COLO668 (cell line): ENCODE measurements around the gene GPR137.
A peak's percentile ranks its signal among the peaks of the same experiment; 100 is the strongest.
"Not testable (repeated sequence)": the region's sequence is repeated elsewhere in the genome, so short reads cannot be mapped to it uniquely, and the experiment has no call there.

Experiments
- DNase-seq: peaks from one replicate; lab custom pipeline; 2025; ENCODE audit not compliant: unreplicated experiment; lab: John Stamatoyannopoulos, UW

GPR137 gene

GRCh38 chr11:64317961-64318765, 32.5 kb downstream of the GPR137 start, which contains the start of gene PRDX5:
Gene PRDX5 (plus strand): TSS chr11:64318121. CDS start chr11:64318216, 95 bp downstream.
- peak; percentile 97 for DNase-seq

DNA sequence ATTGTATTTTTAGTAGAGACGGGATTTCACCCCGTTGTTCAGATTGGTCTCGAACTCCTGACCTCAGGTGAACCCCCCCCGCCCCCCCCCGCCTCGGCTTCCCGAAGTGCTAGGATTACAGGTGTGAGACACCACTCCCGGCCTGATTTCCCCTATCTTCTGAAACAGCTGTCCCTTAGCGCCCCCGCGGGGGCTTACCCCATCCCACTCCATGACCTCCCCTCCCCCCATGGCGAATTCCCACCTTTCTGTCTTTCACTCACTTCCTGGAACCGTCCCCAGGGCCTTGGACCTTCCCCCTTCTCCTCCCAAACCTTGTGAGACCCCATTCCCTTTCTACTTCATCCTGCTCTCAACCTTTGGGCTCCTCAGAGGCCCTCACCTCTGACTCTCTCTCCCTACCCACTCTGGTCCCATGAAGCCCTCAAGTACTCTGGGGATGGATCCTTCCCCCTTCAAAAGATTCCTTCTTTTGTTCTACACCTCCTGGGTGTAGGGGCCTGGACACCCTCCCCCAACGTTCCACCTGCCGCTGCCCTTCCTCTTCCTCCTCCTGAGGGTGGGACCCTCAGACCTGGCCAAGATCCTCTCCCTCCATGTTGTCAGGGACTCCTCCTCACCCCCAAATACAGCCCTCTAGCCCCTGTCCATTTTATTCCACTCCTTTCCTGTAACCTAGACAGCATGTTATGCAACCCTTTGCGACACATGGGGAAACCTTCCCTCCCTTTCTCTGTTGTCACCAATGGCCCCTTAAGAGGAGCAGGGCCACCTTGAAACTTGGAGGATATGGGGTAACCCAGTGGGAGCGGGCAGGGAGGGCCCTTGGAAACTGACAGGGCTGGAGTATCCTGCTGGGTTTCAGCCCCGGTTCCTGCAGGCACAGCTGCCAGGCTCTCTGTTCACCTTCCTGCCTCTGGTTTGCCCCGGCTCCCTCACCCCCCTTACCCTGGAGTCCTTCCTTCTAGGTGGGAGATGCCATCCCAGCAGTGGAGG, 33.4 kb downstream of the GPR137 start:
- DNase-seq, result no peak

DNA sequence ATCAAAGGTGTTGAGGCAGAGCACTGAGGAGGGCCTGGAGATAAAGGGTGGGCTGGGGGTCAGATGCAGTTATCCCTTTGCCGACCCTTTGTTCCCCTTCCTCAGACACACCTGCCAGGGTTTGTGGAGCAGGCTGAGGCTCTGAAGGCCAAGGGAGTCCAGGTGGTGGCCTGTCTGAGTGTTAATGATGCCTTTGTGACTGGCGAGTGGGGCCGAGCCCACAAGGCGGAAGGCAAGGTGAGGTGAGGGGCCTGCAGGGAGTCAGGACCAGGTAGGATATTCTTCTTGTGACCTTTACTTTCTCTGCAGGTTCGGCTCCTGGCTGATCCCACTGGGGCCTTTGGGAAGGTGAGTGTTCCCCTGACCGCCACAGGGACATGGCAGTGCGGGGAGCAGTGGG, 34.9 kb downstream of the GPR137 start:
- DNase-seq, result no peak

- no peak for DNase-seq
Observed at GRCh38 chr11:64321026-64321425, 35.4 kb downstream of the GPR137 start.

GRCh38 chr11:64321533-64321932, 35.9 kb downstream of the GPR137 start:
- DNase-seq, result no peak

DNA sequence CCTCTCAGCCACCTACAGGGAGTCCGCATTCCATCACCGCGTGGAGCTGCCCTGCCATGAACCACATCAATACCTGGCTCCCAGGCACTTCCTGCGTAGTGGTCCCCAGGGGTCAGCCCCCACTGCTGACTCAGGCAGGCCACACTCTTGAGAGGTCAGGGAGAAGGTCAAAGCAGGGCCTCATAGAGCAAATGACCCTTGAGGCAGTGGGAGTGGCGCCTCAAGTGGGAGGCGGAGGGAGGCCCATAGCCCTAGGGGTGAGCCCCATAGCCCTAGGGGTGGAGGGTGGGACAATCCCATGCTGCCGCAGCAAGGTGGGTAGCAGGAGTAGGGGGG, 37.2 kb downstream of the GPR137 start:
- DNase-seq, result no peak

DNA sequence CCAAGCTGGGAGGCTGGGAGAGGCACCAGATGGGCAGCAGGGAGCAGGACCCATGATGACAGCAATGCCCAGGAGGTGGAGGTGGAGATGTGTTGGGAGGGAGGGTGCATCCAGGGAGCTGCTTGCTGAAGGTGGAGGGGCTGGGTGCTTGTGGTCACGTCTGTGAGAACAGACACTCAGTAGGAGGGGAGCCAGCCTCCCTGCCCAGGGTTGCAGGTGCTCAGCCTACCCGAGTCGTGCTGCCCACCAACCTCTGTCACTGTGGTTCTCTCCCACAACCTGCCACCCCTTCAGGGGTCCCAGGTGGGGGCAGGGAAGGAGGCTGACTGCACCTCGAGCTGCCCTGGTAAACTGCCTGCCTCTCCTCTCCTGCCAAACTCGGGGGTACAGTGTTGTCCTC, 37.7 kb downstream of the GPR137 start:
- no peak for DNase-seq

GRCh38 chr11:64323984-64324383, 38.3 kb downstream of the GPR137 start:
- DNase-seq, result not testable (repeated sequence)

DNA sequence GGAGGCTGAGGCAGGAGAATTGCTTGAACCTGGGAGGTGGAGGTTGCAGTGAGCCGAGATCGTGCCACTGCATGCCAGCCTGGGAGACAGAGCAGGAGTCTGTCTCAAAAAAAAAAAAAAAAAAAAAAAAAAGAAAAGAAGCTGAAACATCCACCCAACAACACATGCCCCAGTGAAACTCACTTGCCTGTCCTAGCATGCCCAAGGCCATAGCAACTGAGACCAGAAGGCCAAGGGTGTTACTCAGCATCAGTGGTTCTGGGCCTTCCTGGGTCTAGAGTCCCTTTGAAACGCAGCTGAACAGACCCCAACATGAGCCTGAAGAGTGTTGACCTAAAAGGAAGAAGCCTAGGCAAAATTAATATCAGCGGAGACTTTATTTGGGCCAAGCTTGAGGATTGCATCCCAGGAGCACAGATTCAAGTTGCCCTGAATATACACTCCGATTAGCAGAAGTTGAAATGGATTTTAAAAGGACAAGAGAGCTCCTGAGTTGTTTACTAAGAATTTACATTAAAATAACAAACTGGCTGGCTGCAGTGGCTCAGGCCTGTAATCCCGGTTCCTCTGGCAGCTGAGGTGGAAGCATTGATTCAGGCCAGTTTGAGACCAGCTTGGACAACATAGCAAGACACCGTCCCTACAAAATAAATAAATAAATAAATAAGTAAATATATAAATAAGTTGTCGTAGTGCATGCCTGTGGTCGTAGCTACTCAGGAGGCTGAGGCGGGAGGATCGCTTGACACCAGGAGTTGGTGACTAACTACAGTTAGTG, 39.2 kb downstream of the GPR137 start:
- DNase-seq, result no peak

GRCh38 chr11:64327375-64327774, 41.7 kb downstream of the GPR137 start:
- no peak for DNase-seq

DNA sequence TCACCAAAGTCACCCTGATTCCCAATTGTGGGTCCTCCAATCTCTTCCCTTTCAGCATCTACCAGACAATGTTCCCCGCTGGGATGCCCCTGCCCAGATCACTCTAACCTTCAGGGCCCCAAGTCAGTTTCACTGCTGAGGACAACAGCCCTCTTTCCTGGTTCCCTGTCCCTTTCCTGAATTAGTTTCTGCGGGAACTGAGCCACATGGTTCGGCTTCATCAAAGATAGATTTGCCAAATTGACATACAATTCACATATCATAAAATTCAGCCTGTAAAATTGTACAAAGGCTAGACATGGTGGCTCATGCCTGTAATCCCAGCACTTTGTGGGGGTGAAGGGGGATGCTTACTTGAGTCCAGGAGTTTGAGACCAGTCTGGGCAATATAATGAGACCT, 42.3 kb downstream of the GPR137 start:
- no peak for DNase-seq

DNA sequence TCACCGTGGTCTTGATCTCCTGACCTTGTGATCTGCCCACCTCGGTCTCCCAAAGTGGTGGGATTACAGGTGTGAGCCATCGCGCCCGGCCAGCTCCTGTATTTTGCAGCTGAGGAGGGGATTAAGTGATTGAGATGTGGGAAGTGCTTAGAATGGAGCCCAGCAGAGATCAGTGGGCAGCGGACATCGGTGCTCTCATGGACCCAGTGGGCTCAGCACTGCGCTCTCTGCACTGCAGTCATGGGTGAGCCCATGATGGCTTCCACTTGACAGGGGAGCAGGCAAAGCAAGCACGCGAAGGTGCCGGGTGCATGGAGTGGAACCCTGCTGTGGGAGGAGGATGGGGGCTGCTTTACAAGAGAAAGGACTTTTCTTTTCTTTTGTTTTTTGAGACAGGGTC, 45.2 kb downstream of the GPR137 start:
- DNase-seq, result no peak

GRCh38 chr11:64331569-64332371, 46.1 kb downstream of the GPR137 start:
- peak; percentile 58 for DNase-seq

GRCh38 chr11:64333556-64333955, 47.9 kb downstream of the GPR137 start:
- DNase-seq, result no peak

DNA sequence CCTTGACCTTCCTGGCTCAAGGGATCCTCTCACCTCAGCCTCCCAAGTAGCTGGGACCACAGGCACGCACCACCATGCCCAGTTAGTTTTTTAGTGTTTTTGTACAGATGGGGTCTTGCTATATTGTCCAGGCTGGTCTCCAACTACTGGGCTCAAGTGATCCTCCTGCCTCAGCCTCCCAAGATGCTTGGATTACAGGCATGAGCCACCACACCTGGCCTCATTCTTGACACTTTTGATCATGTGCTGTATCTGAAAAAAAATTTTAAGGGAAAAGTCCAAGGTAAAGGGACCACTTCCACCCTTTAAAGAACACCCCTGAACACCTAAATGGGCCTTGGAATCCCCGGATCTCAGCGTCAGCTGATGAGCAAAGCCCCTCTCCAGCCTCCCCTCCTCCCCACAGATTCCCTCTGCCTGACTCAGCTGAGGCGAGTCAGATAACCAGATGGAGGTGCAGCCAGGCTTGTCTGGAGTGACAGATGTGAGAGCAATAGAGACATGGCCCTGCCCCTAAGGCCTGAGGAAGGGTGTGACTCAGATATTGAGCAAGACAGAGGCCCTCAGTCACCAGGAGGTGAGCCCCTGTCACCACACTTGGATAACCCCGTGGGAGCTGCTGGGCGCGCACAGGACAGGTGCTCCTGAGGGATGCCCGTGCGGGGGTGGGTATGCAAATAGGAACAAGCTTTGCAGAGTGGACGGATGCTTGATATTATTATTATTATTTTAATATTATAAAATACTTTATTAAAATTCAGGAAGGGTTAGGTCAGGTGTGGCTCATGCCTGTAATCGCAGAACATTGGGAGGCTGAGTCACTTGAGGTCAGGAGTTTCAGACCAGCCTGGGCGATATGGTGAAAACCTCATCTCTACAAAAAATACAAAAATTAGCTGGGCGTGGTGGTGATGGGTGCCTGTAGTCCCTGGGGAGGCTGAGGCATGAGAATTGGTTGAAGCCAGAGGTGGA, 49.4 kb downstream of the GPR137 start:
- peak; percentile 82 for DNase-seq

DNA sequence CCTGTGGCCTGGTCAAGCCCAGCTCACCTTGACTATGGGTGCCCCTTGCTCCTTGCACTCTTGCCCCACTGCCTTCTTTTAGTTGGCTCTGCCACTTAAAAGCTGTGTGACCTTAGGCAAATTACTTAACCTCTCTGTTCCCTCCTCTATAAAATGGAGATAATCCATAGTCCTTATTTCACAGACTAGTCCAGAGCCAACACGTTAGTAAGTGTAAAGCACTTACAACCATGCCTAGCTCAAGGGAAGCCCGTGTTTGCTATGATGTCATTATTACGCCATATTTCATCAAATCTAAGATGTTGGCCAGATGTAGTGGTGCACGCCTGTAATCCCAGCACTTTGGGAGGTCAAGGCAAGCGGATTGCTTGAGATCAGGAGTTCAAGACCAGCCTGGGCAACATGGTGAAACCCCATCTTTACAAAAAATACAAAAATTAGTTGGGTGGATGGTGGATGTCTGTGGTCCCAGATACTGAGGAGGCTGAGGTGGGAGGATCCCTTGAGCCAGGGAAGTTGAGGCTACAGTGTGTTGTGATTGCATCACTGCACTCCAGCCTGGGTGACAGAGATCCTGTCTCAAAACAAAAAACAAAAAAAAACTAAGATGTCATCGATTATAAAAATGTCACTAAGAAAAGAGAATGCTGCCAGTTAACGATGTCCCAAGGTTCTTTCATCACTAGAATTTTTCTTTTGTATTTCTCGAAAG, 52.0 kb downstream of the GPR137 start:
- DNase-seq, result no peak

- DNase-seq, result no peak
Observed at GRCh38 chr11:64338716-64339115, 53.1 kb downstream of the GPR137 start.
